ENCODE measurements around the gene EDAR. TPM values are rescaled to one million over a fixed set of nuclear protein-coding genes. Genes with fewer than 3 reads are reported as not detected.

Gene EDAR
- total and polyA plus RNA-seq, 2 of the 8 experiments (the other 6 are each of a cell fraction or from before 2014, with no cell fraction given) = not detected

- DNase-seq (ENCODE audit: low read depth in 1 of 2, low spot score in 2 of 2) (no peak), FAIRE-seq (no peak)
- Histone ChIP-seq H3K23me2 (ENCODE audit: low read depth, low read length) (no peaks in the 10 kb centered on the region), H4K91ac (replicated peaks; ENCODE audit: insufficient read length, low read length) (no peak overlapping the region), H3K79me2 (ENCODE audit: control insufficient read depth in 1 of 2, insufficient read depth in 2 of 2, low read length in 2 of 2) (no peaks in the 10 kb centered on the region), H2AK5ac (ENCODE audit: low read depth, low read length) (no peak overlapping the region), H4K5ac (ENCODE audit: insufficient read length, low read depth, low read length) (no peak overlapping the region), H3K79me1 (ENCODE audit: low read depth, low read length) (no peaks in the 10 kb centered on the region), H4K8ac (ENCODE audit: extremely low read depth, insufficient read depth, low read length) (no peak overlapping the region), H2BK20ac (ENCODE audit: low read length) (no peak overlapping the region), H3K4me1 (replicated peaks in 1 of 4; ENCODE audit: control insufficient read depth in 3 of 4, insufficient read depth in 4 of 4, low read length in 3 of 4) (no peaks in the 10 kb centered on the region), H3K9ac (replicated peaks in 1 of 4; ENCODE audit: extremely low read depth in 1 of 4, low read depth in 3 of 4, low read length in 3 of 4) (no peak overlapping the region), H2BK5ac (ENCODE audit: low read depth, low read length) (no peak overlapping the region), H2BK15ac (ENCODE audit: low read length) (no peak overlapping the region), H4K20me1 (replicated peaks in 1 of 2; ENCODE audit: control insufficient read depth in 1 of 2, insufficient read depth in 2 of 2, low read length in 2 of 2) (no peaks in the 10 kb centered on the region), H3K18ac (ENCODE audit: extremely low read depth, low read length) (no peak overlapping the region), H3K9me3 (ENCODE audit: insufficient read depth in 2 of 2, low read depth in 1 of 2, low read length in 1 of 2) (no peaks in the 10 kb centered on the region), H3K27me3 (replicated peaks in 1 of 4; ENCODE audit: control insufficient read depth in 3 of 4, extremely low read depth in 1 of 4, insufficient read depth in 3 of 4, low read length in 3 of 4) (no peaks in the 10 kb centered on the region), H2BK12ac (ENCODE audit: low read depth, low read length) (no peak overlapping the region), H3K4ac (replicated peaks; ENCODE audit: insufficient read length, low read depth, low read length) (no peak overlapping the region), H2AFZ (ENCODE audit: low read length) (no peak overlapping the region), H3K23ac (ENCODE audit: insufficient read length) (no peak overlapping the region), H2BK120ac (replicated peaks; ENCODE audit: low read depth, low read length) (no peak overlapping the region), H3K4me3 (ENCODE audit: extremely low read depth in 1 of 4, insufficient read depth in 2 of 4, low read depth in 3 of 4, low read length in 4 of 4) (no peak overlapping the region), H3K14ac (ENCODE audit: insufficient read length) (no peak overlapping the region), H3K4me2 (ENCODE audit: insufficient read depth in 1 of 2, low read depth in 2 of 2, low read length in 2 of 2) (no peak overlapping the region), H3K27ac (ENCODE audit: low read depth, low read length) (no peak overlapping the region), H3K36me3 (ENCODE audit: control insufficient read depth in 2 of 4, insufficient read depth in 4 of 4, low read length in 3 of 4) (no peaks in the 10 kb centered on the region), H3K56ac (replicated peaks; ENCODE audit: insufficient read length, low read depth, low read length) (no peak overlapping the region)
- CTCF ChIA-PET (ENCODE audit: partially characterized antibody) = interaction anchor here (0.6 to 6.0 kb wide), 5 partner anchors 12 to 85 kb away, joined by 3 to 38 read pairs (median 4); no protein-coding TSS in a partner anchor
- TF ChIP-seq GABPA (IDR thresholded peaks at IDR 0.05; ENCODE audit: borderline replicate concordance, insufficient read depth, low read length) = no peak
- no peak for TF ChIP-seq ASH2L (IDR thresholded peaks at IDR 0.05; ENCODE audit: low read length)
- TF ChIP-seq POLR2AphosphoS5 (IDR thresholded peaks at IDR 0.05; ENCODE audit: low read depth, low read length) = no peak
- TF ChIP-seq CEBPB (IDR thresholded peaks at IDR 0.05; ENCODE audit: low read depth, low read length) = no peak
- TF ChIP-seq ATF3 (IDR thresholded peaks at IDR 0.05; ENCODE audit: insufficient read depth, low read depth, low read length) = no peak
- no peak for TF ChIP-seq CREB1 (IDR thresholded peaks at IDR 0.05)
- TF ChIP-seq POU5F1 (IDR thresholded peaks at IDR 0.05; ENCODE audit: low read depth, low read length) = no peak
- TF ChIP-seq TBP (IDR thresholded peaks at IDR 0.05; ENCODE audit: low read depth, low read length) = no peak
- no peak for TF ChIP-seq TCF12 (IDR thresholded peaks at IDR 0.05; ENCODE audit: low read depth, low read length)
- POLR2A ChIA-PET (ENCODE audit: partially characterized antibody) = no interaction called here
- 87% methylated on average over 15 of the region's 15 CpGs; no CpG with 5 or more reads in 1 of the 2 experiments for whole genome bisulfite sequencing, 2 experiments (ENCODE audit: extremely low coverage in 1 of 2, insufficient coverage in 1 of 2, insufficient read length in 1 of 2, insufficient replicate concordance in 2 of 2, low coverage in 1 of 2, low lambda C conversion rate in 2 of 2, missing lambda C conversion rate in 1 of 2)
Measured at GRCh38 chr2:108916122-108916795, 72.8 kb downstream of the EDAR start.

Data from H1 (cell line).